GM18861 (cell line): ENCODE data around the gene SULF2.

Experiments used
- ATAC-seq: cut with Tn5 transposase; IDR thresholded peaks from one replicate; pipeline ENCODE4 v1.9.1; 2021; ENCODE audit not compliant: unreplicated experiment

The SULF2 gene

DNA sequence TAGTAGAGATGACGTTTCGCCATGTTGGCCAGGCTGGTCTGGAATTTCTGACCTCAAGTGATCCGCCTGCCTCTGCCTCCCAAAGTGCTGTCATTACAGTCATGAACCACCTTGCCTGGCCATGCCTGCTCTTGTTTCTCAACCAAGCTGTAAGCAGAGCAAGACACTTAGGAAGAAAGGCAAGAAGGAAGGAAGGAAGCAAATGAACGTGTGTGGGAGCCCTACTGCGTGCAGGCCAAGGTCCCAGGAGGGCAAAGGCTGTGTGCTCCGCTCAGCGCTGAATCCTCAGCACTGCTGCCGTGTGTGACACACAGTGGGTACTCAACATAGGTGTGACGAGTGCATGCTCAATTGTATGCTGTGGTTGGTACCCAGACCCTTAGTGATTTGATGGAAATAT is 47.4 kb downstream of the SULF2 start:
- ATAC-seq = no peak

DNA sequence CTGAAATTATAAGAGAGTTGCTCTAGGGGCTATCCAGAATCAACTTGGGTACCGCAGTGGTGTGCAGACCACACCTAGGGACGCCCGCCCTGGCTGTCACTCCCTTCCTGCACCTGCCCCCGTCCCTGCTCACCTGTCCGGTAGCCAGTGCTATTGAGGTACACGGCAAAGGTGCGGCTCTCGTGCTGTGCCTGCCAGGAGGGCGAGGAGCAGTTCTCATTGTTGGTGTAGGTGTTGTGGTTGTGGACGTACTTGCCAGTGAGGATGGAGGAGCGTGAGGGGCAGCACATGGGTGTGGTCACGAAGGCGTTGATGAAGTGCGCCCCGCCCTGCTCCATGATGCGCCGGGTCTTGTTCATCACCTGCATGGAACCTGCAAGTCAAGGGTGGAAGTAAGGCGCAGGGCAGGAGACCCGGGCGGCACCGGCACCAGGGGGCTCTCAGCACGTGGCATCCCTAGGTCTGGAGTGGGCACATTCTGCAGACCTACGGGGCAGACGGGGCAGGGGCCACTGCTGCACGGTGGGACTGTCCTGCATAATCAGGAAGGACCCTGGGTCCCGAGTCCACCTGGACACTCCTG is 48.6 kb downstream of the SULF2 start:
- ATAC-seq = no peak

DNA sequence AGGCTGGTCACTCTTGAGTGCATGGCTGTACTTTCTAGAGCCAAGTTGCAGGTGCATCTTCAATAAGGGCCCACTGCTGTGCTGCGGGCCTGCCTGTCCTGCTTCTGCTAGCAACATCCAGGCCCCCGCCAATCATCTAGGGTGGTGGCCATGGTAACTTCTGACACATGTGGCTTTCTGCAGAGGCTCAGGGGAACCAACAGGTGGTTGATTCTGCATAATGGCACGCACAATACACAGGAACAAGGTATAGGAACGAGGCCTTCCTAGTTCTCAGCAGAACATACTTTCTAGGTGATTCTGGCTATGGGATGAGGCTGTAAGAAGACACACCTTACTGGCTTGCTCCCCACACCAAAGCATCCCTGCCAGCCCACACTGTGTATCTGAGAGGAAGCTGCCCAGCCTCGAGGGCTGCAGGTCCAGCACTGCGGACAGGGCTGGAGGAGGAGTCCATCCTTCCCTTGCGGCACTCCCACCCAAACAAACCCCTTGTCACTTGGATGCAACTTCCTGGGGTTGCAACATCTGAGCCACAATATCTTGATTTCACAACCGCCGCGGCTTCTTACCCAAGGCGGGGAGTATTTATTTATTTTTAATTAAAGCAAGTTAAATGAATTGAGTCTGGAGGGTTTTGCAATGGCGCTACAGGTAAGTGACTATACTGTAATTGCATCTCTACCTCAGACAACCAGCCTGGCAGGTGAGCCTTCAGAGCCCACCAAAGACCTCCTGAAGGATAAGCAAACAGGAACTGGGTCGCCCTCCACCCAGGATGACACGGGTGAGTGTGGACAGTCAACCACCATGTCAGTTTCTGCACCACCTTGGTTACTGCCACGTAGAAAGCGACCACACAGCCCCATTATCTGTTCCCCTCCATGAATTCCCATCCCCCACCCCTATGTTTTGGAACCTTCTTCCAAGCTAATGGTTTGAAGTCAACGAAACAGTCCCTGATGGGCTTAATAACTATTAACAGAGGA is 49.6 kb downstream of the SULF2 start:
- no peak for ATAC-seq

DNA sequence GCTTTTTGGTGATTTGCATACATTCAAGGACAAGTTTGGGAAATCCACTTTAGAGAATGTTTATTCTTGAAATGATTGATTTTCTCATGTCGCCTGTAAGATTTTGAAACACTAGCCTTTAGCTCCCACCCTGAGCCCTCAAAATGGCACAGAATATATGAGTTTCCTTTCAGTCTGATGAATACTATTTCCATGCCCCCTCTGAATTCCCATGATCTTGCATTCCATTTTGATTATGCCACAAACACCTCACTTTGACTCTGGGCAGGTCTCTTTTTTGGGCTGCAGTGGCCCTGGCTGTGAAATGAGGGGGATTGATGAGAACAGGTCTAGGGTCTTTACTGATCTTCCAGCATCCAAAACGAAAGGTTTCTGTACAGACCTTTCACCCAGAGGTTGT is 50.4 kb downstream of the SULF2 start:
- ATAC-seq = no peak

DNA sequence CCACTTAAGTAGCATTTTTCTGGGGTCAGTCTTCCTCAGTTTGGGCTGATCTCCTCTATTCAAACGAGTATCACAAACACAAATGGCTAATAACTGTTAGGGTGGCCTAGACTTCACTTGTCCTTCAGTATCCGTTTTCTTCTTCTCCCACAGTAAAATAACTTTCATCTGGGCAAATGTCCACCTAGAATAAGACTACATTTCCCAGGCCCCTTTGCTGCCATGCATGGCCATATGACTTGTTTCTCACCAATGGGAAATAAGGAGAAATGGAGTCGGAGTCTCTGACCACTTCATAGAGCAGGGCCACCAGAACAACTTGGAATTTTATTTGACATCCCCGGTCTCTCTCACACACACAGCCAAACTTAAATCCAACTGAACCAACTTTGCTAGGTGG is 51.4 kb downstream of the SULF2 start:
- no peak for ATAC-seq

DNA sequence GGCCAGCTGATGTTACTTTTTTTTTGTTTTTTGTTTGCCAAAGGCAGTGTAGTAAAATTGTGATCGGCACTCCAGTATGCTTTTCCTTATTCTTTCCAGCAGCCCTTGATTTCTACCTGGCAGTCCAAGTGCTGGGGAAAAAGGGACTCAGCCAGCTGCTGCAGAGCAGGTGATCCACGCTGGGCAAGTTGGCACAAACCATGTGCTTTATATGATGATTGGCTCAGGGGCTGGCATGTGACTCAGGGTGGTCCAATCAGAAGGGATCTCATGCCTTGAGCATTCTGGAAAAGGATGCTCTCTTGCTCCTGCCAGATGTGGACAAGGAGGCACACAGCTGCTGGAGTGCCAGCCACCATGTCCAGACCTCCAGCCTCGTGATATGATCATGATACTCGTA is 54.5 kb downstream of the SULF2 start:
- no peak for ATAC-seq

DNA sequence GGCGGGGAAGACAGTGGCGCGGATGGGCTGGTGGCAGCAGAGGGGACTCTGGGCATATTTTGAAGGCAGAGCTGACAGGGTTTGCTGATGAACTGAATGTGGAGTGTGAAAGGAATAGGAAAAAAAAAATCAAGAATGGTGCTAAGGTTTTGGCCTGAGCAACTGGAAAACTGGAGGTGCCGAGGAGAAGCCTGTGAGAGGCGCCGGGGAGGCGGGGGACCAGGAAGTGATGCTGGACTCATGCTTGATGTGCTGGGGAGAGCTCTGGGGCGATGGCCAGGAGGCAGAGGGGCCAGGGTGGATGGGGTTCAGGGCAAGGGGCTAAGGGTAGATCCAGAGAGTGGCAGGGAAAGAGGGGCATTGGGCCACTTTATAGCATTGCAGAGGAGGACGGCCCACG is 55.8 kb downstream of the SULF2 start:
- no peak for ATAC-seq

DNA sequence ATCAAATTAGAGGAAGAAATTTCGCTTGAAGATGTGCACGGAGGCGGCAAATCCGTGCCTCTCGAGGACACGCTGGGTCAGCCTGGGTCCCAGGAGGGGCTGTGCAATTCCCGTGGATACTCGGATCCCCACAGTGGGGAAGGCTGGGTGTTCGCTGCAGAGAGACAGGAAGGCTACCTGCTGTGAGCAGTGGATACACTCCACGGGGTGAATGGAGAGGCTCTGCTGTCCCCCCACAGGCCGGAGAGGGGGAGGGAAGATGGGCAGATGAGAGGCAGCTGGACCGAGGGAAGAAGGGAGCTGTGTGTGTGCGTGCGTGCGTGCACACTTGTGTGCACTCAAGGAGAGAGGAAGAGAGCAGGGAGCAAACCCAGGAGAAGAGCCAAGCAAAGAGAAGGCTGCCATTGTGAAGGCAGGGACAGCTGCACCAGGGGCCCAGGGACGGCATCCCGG is 57.3 kb downstream of the SULF2 start:
- no peak for ATAC-seq

DNA sequence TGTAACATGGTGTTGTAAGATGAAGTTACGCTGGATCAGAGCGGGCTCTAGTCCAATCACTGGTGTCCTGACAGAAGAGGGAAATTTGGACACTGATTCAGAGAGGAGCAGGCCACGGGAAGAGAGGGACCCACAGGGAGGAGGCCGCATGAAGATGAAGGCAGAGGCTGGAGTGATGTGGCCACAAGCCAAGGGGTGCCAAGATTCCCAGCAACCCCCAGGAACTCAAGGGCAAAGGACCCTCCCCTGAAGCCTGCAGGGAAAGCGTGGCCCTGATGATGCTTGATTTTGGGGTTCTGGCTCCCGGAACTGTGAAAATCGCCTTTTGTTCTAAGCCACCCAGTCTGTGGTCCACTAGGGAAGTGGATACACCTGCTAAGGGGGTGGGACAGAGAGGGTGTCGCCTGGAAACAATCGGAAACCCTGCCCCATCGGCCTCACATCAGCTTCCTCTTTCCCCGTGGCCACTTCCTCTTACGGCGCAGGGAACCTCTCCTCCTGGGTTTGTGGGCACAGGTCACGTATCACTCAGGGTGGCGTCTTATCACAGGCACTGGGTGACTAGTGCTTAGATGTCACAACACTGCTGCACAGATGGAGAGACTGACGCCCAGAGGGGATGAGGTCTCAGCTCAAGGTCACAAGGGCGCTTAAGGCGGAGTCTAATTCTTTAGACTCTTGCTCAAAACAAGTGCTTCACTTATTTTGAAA is 58.0 kb downstream of the SULF2 start:
- peak; percentile 73 for ATAC-seq

DNA sequence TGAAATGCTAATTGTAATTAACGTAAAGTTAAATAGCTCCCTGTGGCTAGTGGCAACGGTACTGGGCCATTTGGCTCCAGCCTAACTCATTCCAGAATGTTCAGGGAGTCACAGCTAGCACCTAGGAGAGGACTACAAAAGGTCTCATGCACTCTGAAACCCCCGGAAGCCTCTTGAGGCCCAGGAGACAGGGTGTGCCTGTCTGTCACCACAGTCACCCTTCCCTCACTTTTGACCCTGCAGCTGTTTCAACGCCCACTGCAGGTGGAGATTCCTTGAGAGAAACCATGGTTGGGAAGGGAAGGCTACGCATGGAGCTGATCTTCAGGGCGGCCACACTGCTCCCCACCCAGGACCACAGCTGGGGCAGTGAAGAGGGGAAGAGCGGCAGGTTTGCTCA is 58.6 kb downstream of the SULF2 start:
- ATAC-seq = no peak

DNA sequence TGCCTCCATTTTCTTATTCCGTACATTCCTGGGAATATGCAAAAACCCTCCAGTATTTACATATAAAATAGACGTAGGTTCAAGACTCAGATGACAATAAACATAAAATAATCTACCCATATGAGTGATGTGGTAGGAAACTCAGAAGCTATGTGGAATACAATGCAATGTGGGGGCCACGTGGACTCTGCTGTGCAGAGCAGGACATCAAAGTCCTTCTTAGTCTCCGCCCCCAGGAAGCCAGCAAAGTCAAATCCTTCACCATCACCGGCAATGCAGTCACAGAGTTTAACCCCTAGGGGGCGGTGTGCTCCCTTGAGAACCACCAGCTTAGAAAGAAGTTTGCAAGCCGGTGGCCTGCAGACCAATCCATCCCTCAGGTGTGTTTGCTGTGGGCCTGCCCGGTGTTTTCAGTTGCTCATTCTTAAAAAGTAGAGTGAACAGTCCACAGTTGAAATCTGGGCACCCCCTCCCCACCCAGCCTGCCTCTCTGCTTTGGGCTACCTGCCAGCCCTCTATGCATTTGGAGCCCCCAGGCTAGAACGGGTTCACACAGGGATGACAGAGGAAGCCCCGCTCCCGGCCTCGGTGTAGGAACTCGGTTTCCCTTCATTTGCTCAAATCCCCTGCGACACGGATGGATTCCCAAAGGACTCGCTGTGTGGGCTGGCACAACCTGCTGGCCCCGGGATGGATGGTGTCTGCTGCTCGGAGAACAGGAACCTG is 59.9 kb downstream of the SULF2 start:
- ATAC-seq = no peak

DNA sequence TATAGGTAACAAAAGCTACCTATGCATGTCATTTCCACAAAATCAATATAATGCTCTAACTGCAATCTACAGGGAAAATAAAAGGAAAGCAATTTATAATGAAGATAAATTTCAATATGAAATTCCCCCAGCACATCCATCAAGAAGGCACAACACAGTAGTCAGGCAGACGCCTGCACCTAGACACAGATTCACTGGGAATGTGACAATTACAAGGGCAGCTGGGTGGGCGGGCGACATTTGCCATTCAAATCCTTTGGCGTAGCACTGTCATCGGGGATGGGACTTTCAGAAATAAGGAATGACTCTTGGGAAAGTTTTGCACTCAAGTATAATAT is 60.4 kb downstream of the SULF2 start:
- no peak for ATAC-seq

DNA sequence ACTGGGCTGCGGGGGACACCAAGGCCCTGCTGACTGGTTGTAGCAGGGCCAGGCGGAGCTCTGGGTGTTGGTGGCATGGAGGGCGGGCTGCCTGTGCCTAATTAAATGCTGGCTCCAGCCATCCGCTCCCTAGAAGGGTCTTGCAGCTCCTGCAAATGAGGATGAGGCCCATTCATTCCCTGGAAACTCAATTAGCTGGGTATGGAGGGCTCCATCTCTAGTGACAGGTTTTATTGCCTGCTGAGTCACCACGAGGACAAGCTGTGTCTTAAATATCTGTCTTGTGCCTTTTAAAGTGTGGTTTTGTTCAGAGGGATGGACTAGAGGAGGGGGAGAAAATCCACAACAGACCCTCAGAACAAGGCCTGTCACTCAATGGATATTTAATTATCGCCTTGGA is 60.9 kb downstream of the SULF2 start:
- no peak for ATAC-seq

DNA sequence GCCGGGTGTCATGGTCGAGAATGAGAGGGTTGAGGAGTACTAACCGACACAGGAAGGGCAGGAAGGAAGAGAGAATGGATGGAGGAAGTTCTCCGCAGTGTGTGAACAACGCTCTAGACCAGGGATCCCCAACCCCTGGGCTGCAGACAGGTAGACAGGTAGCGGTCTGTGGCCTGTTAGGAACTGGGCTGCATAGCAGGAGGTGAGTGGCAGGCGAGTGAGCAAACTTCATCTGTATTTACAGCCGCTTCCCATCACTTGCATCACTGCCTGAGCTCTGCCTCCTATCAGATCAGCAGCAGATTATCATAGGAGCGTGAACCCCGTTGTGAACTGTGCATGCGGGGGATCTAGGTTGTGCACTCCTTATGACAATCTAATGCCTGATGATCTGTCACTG is 62.0 kb downstream of the SULF2 start:
- ATAC-seq = no peak

DNA sequence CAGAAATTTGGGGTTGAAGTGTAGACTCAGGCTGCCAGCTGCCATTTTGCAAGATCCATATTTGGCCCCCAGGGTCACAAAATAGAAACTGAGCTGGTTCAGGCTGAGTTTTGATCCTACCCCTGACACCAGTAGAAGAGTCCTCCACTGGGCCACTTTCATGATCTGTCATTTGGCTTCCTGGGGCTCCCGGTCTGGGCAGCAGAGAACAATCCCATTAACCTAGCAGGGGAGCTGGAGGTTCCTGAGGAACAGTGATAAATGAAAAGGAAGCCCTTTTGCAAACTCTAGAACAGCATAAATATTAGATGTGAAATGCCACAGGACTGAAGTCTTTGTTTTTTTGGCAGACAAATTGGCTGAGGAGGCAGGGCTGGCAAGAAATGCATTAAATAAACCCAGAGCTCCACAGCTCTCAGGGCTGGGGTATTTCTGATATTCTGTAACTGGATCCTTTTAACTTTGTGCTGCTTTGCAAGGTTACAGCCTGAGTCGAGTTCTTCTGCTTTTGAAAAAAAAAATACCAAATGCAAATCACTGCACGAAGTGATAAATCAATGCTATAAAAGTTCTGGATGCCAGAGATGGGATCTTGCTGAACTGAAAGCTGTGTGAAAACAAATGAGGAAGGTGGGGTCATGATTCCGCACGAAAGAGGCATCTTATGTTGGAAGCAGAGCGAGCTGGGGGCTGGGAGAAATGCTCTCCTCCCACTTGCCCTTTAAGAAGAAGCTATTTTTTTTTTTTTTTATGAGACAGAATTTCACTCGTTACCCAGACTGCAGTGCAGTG is 64.4 kb downstream of the SULF2 start:
- no peak for ATAC-seq

DNA sequence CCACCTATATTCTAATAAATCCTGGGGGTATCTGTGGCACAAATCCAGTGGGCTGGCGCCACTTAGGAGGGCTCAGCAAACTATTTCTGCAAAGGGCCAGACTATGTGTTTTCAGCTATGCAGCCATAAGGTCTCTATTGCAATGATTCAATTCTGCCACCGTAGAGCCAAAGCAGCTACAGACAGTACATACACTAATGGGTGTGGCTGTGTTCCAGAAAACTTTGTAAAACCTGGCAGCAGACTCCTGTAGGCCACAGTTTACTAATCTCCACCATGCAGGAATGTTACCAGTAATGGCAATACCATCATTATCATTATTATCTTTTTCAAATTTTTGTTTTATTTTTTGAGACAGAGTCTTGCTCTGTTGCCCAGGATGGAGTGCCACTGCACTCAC is 65.7 kb downstream of the SULF2 start:
- no peak for ATAC-seq

DNA sequence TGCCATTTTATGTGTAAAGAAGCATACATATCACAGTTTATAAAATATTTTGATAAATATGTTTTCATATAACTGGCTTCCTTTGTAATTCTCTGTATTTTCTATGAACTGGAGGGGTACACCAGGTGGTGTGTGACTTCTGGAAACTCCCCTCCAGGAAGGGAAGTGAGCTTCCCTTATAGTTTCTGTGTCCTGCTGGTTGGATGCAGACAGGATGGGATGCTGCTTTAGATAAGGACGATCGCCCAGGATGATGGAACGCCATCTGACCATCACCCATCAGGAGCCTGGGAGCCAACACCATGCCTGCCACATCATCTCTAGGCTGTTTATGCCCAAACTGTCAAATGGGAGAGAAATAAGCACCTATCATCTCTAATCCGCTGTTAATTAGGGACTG is 66.1 kb downstream of the SULF2 start:
- ATAC-seq = no peak

DNA sequence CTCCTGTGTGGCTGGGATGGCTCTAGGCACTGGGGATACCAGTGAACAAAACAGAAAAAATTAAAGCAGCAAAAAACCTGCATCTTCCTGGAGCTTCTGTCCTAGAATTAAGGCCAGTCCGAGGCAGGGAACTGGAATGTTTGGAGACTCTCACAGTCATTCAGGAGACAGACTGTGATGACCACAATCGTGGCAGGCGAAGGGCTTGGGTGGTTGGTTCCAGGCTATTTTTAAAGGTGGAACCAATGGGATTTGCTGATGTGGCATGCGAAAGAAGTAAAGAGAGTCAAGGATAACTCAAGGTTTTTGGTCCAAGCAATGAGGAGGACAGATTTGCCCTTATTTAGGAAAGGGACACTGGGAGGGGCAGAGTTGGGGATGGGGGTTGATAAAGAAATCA is 66.9 kb downstream of the SULF2 start:
- no peak for ATAC-seq

DNA sequence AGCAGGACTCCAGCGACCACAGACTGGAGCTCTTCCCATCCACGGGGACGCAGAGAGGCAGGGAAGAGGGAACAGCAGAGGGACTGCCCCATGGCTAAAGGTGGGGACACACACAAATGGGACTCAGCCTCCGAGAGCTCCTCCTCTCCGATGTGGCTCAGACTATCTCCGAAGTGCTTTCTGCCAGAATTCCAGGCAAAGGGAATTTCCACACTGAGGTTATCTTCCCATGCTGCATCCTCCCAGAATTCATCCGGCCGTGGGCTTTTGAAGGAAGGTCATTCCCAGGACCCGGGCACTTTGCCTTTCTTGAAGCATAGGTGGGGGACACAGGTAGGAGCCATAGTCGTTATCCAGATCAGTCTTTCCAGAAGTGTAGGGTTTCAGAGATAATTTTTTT is 67.9 kb downstream of the SULF2 start:
- no peak for ATAC-seq

DNA sequence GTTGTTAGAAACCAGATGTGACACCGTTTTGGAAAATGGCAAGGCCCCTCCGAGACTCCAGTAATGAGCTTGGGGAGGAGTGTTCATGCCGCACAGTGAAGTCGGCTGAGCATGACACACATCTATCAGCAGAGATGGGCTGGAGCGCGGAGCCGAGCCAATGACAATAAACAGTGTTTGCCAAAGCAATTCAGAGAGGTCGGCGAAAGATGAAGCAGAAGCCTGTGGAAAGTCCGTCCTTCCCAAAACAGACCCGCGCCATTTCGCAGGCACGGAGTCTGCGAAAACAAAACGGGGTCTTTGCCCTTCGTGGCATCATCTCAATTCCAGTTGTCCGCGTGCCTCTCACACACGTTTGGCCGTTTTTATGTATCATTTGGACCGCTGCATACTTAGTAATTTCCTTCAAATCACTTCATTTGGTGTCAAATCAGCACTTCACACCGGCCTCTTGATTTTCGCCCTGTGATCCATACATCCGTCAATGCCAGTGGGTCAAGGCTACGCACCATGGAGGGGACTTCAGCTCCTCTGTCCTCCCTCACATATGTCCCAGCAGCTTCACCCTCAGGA is 71.3 kb downstream of the SULF2 start:
- no peak for ATAC-seq
